ENCODE results near the gene CYB561D1. TPM values are rescaled to one million over a fixed set of nuclear protein-coding genes. Genes with fewer than 3 reads are reported as not detected.
A peak's percentile ranks its signal among the peaks of the same experiment; 100 is the strongest.

Gene CYB561D1
- total and polyA plus RNA-seq, 2 of the 13 experiments (the other 11 are each of a cell fraction or from before 2014, with no cell fraction given): 3.9 to 4.1 TPM

DNA sequence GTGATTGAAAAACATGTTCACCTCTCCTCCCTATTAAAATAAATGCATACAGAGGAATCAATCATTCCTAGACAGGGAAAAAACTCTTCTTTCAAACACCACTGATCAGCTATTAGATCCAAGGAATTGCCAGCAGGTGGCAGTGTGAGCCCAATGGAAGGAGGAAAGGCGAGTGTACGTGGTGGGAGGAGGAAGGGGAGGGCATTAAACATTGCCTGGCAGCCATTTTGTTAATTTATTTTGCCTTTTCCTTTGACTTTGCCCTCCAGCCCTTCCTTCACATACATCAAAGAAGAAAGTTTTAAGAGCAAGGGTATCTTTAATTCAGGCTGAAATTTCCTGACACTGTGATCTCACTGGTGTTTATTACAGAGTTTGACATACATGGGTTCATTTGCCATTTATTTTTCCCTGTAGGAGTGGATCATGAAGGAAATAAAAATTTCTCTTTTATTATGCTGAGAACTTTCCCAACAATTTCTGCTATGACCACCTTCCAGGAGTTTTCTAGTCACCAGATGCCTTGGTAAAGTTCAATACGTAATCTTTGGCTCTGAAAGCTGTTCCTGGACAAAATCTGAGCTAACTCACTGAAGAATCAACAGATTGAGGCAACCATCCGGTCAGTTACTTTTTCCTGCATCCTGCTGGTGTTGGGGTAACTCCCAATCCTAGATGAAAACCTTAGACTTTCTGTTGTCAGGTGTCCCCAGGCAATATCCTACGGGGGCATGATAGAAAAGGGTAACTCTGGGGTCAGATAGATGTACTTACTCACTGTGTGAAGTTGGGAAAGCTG is 52.6 kb downstream of the CYB561D1 start (continued):
- no peak for TF ChIP-seq SAFB2 (CRISPR knock-in tag; IDR thresholded peaks at IDR 0.05; ENCODE audit: borderline replicate concordance, low read depth)
- no peak for TF ChIP-seq ZNF225 (CRISPR knock-in tag; IDR thresholded peaks at IDR 0.05)
- TF ChIP-seq, protein P1, sequence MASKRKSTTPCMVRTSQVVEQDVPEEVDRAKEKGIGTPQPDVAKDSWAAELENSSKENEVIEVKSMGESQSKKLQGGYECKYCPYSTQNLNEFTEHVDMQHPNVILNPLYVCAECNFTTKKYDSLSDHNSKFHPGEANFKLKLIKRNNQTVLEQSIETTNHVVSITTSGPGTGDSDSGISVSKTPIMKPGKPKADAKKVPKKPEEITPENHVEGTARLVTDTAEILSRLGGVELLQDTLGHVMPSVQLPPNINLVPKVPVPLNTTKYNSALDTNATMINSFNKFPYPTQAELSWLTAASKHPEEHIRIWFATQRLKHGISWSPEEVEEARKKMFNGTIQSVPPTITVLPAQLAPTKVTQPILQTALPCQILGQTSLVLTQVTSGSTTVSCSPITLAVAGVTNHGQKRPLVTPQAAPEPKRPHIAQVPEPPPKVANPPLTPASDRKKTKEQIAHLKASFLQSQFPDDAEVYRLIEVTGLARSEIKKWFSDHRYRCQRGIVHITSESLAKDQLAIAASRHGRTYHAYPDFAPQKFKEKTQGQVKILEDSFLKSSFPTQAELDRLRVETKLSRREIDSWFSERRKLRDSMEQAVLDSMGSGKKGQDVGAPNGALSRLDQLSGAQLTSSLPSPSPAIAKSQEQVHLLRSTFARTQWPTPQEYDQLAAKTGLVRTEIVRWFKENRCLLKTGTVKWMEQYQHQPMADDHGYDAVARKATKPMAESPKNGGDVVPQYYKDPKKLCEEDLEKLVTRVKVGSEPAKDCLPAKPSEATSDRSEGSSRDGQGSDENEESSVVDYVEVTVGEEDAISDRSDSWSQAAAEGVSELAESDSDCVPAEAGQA (IDR thresholded peaks at IDR 0.05; ENCODE audit: low read depth): 0 out of 2 replicates have a peak, but pooled peaks have one; percentile 38
- TF ChIP-seq, protein P1 (CRISPR knock-in tag; IDR thresholded peaks at IDR 0.05; ENCODE audit: borderline replicate concordance): no peak
- TF ChIP-seq TEAD3 (CRISPR knock-in tag; optimal IDR thresholded peaks at IDR 0.05; ENCODE audit: borderline replicate concordance): peak; percentile 18
- no peak for TF ChIP-seq MZF1 (CRISPR knock-in tag; IDR thresholded peaks at IDR 0.05; ENCODE audit: borderline replicate concordance)
- TF ChIP-seq, protein P2, sequence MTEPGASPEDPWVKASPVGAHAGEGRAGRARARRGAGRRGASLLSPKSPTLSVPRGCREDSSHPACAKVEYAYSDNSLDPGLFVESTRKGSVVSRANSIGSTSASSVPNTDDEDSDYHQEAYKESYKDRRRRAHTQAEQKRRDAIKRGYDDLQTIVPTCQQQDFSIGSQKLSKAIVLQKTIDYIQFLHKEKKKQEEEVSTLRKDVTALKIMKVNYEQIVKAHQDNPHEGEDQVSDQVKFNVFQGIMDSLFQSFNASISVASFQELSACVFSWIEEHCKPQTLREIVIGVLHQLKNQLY (CRISPR knock-in tag; IDR thresholded peaks at IDR 0.05): no peak
- TF ChIP-seq ZNF343 (CRISPR knock-in tag; IDR thresholded peaks at IDR 0.05): no peak
- no peak for TF ChIP-seq ZNF629 (CRISPR knock-in tag; conservative IDR thresholded peaks at IDR 0.05)
- no peak for TF ChIP-seq TBP (CRISPR knock-in tag; IDR thresholded peaks at IDR 0.05)
- TF ChIP-seq, protein P3, sequence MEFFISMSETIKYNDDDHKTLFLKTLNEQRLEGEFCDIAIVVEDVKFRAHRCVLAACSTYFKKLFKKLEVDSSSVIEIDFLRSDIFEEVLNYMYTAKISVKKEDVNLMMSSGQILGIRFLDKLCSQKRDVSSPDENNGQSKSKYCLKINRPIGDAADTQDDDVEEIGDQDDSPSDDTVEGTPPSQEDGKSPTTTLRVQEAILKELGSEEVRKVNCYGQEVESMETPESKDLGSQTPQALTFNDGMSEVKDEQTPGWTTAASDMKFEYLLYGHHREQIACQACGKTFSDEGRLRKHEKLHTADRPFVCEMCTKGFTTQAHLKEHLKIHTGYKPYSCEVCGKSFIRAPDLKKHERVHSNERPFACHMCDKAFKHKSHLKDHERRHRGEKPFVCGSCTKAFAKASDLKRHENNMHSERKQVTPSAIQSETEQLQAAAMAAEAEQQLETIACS (CRISPR knock-in tag; IDR thresholded peaks at IDR 0.05): no peak
- TF ChIP-seq, protein P4, sequence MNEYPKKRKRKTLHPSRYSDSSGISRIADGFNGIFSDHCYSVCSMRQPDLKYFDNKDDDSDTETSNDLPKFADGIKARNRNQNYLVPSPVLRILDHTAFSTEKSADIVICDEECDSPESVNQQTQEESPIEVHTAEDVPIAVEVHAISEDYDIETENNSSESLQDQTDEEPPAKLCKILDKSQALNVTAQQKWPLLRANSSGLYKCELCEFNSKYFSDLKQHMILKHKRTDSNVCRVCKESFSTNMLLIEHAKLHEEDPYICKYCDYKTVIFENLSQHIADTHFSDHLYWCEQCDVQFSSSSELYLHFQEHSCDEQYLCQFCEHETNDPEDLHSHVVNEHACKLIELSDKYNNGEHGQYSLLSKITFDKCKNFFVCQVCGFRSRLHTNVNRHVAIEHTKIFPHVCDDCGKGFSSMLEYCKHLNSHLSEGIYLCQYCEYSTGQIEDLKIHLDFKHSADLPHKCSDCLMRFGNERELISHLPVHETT (CRISPR knock-in tag; conservative IDR thresholded peaks at IDR 0.05): no peak
- TF ChIP-seq, protein P5, sequence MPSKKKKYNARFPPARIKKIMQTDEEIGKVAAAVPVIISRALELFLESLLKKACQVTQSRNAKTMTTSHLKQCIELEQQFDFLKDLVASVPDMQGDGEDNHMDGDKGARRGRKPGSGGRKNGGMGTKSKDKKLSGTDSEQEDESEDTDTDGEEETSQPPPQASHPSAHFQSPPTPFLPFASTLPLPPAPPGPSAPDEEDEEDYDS (CRISPR knock-in tag; IDR thresholded peaks at IDR 0.05): 0 out of 2 replicates have a peak, but pooled peaks have one; percentile 24
- 0 out of 2 replicates have a peak, but pooled peaks have one; percentile 46 for TF ChIP-seq MXD4 (CRISPR knock-in tag; IDR thresholded peaks at IDR 0.05)
- TF ChIP-seq, protein P6, sequence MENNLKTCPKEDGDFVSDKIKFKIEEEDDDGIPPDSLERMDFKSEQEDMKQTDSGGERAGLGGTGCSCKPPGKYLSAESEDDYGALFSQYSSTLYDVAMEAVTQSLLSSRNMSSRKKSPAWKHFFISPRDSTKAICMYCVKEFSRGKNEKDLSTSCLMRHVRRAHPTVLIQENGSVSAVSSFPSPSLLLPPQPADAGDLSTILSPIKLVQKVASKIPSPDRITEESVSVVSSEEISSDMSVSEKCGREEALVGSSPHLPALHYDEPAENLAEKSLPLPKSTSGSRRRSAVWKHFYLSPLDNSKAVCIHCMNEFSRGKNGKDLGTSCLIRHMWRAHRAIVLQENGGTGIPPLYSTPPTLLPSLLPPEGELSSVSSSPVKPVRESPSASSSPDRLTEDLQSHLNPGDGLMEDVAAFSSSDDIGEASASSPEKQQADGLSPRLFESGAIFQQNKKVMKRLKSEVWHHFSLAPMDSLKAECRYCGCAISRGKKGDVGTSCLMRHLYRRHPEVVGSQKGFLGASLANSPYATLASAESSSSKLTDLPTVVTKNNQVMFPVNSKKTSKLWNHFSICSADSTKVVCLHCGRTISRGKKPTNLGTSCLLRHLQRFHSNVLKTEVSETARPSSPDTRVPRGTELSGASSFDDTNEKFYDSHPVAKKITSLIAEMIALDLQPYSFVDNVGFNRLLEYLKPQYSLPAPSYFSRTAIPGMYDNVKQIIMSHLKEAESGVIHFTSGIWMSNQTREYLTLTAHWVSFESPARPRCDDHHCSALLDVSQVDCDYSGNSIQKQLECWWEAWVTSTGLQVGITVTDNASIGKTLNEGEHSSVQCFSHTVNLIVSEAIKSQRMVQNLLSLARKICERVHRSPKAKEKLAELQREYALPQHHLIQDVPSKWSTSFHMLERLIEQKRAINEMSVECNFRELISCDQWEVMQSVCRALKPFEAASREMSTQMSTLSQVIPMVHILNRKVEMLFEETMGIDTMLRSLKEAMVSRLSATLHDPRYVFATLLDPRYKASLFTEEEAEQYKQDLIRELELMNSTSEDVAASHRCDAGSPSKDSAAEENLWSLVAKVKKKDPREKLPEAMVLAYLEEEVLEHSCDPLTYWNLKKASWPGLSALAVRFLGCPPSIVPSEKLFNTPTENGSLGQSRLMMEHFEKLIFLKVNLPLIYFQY (CRISPR knock-in tag; IDR thresholded peaks at IDR 0.05; ENCODE audit: borderline replicate concordance): 0 out of 2 replicates have a peak, but pooled peaks have one; percentile 20
